Measurements from ENCODE around the gene LARP4B.

The LARP4B gene

DNA sequence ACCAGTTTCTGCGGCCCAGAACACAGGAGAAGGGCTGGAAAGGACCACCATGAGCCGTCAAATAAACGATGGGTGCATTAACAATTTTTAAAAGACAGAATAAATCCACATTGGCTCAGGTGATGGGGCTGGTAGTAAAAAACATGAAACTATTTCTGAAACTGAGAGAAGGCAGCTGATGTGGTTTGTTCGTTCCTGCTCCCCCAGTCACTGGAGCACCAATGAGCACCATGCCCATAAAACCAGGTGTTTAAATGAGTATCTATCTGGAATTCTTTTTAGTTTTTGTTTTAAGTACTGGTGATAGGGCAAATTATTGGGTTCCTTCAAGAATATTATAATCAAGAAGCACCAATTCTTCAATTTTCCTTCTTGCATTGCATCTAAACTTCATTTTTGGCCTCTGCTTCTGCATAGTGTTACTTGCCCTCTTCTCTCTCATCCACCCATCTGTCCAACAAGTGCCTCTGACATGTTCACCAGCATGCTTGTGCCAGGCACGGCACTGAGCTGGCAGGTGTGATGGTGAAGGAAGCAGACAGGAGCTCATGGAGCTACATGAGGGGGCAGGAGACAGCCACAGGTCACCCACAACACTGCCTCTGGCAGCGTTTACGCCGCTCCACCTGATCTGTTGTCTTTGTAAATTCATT is 65.5 kb downstream of the LARP4B start:
- no peak for DNase-seq

GRCh38 chr10:865257-865656 is 66.2 kb downstream of the LARP4B start:
- no peak for DNase-seq

DNA sequence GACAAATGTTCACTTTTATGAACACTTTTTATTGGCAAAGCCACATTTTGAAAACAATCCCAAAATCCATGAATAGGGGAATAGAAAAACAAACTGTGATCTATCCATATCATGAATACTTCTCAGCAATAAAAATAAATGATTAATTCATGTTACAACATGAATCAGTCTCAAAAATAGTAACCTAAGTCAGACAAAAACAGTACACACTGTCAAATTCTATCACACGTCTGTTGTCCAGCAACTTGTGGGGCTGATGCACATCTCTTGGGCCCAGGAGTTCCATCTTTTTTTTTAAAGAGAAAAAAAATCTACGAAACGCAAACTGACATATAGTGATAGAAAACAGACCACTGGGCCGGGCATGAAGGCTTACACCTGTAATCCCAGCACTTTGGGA is 71.0 kb downstream of the LARP4B start:
- no peak for DNase-seq

DNA sequence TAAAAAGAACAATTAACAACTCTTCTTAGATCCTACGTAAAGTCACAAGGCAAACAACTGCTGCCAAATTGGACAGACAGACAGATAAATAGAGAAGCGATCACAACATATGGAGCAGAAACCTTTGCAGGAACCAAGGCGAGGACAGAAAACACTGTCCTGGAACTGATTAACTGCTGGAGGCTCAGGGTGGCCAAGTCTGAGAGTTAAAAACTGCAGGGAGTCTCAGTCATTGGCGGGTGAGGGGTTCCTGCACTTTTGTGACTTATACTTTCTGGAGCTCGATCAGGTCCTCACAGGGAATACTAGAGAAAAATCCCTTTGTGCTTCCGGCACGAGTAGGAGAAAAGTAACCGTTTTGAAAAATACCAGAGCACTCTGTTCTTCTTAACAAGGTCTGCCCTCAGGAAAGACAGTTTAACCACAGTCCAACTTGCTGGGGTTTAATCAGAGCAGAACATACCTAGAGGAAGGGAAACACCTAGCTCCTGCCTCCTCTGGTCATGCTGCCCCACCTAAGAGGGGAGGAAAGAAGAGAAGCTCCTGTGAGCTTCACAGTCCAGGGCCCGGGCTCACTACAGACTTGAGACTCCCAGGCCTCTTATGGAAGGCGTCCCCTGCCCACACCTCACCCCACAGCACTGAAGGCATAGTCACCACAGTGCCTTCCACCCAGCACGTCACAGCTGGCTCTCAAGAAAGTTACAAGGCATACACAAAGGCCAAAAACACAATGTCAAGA is 74.9 kb downstream of the LARP4B start:
- no peak for DNase-seq

GRCh38 chr10:855671-856070 is 75.8 kb downstream of the LARP4B start:
- DNase-seq, result no peak

DNA sequence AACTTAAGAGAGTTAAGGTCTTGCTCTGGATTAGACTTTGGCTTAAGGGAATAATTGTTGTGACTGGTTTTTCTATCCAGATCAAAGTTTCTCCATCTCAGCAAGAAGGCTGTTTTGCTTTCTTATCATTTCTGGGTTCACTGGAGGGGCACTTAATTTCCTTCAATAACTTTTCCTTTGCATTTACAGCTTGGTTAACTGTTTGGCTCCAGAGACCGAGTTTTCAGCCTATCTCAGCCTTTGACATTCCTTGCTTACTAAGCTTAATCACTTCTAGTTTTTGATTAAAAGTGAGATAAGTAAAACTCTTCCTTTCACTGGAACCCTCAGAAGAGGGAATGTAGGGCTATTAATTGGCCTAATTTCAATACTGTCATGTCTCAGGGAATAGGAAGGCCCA is 76.4 kb downstream of the LARP4B start:
- DNase-seq, result no peak

DNA sequence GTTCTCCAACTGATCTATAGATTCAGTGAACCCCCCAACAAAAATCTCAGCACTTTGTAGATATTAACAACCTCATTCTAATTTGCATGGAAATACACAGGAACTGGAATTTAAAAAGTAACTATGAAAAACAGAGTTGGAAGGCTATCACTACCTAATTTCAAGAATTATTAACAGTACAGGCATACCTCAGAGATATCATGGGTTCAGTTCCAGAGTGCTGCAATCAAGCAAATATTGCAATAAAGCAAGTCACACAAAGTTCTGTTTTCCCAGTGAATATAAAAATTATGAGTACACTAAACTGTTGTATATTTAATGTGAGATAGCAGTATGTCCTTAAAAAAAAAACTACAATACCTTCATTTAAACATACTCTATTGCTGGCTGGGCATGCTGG is 78.5 kb downstream of the LARP4B start:
- no peak for DNase-seq

DNA sequence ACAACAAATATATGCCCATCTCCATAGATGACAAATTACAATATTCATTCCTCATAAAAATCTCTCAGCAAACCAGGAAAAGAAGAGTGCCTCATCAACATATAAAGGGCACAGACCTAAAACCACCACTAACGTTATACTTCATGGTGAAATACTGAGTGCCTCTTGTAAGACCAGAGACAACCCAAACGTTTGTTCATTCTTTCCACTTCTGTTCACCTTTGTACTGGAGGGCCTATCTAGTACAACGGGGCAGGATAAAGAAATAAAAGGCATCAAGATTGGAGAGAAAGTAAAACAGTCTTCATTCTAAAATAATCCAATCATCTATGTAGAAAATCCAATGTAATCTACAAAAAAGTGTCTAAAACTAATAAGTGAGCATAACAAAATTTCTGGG is 79.1 kb downstream of the LARP4B start:
- DNase-seq, result no peak

GRCh38 chr10:851901-852300 is 79.6 kb downstream of the LARP4B start:
- no peak for DNase-seq

- no peak for DNase-seq
These were observed 81.4 kb downstream of the LARP4B start for GRCh38 chr10:850093-850492.

DNA sequence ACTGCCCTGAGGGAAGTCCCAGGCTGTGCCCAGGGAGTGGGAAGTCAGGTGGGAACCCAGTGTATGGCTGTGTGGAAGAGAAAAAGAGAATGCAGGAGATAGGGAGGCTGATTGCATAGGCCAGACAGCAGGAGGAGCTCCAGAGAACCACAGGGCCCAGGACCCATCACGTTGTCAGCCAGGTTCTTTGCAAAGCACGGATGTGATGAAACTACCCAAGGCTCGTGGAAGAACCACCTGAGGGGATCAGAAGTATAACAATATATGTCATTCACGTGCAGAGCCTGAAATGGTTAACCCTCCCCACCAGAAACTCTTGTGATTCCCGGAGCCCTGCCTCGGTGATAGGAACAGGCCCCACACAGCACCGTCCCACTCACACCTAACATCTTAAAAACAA is 83.6 kb downstream of the LARP4B start:
- no peak for DNase-seq

- DNase-seq, result no peak
These were observed 85.3 kb downstream of the LARP4B start for GRCh38 chr10:846126-846685.

- DNase-seq, result no peak
These were observed 86.0 kb downstream of the LARP4B start for GRCh38 chr10:845526-845925.

GRCh38 chr10:844552-844951 is 87.0 kb downstream of the LARP4B start:
- no peak for DNase-seq

DNA sequence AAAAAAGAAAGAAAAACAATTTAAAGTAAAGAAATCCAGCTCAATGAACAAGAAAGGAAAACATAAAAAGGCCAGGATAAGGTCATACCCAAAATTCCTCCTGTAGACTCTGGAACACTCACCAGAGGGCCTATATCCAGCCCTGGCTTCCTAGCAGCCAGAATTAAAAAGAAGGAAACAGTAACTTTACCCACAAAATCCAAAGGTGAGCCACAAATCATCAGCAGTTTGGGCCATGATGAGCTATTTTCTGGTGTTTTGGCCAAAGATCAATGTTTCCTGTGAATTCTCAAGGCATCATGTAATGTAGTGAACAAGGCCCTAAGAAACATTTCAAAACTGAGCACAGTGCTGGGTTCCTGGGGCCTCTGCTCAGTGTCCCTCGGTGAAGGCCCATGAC is 87.8 kb downstream of the LARP4B start:
- no peak for DNase-seq

- no peak for DNase-seq
These were observed 88.7 kb downstream of the LARP4B start for GRCh38 chr10:842795-843194.

- DNase-seq, result no peak
These were observed 90.0 kb downstream of the LARP4B start for GRCh38 chr10:841535-841934.

DNA sequence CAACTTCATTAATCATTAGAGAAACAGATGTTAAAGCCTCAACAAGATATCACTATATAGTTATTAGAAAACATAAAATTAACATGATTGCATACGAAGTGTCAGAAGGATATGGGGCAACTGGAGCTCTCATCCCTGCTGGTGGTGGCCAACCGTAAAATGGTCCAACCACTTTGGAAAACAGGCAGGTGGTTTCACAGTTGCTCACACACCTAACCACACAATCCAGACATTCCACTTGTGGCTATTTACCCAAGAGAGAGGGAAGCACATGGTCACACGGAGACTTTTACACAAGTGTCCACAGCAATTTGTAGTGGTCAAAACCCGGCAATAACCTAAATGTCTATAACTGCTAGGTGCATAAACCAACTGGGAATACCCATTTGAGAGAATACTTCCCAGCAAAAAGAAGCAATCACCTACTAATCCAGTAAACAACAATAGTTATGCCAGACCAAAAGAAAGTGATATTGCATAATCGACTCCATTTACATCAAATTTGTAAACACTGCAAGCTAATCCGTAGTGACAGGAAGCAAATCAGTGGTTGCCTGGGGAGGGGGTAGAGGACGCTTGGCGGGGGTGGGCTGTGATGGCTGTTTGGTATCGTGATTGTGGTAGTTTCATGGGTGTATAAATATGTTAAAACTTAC is 91.8 kb downstream of the LARP4B start:
- DNase-seq, result no peak

GRCh38 chr10:836782-837181 is 94.7 kb downstream of the LARP4B start:
- DNase-seq, result no peak

- DNase-seq, result no peak
These were observed 97.0 kb downstream of the LARP4B start for GRCh38 chr10:834493-834892.

DNA sequence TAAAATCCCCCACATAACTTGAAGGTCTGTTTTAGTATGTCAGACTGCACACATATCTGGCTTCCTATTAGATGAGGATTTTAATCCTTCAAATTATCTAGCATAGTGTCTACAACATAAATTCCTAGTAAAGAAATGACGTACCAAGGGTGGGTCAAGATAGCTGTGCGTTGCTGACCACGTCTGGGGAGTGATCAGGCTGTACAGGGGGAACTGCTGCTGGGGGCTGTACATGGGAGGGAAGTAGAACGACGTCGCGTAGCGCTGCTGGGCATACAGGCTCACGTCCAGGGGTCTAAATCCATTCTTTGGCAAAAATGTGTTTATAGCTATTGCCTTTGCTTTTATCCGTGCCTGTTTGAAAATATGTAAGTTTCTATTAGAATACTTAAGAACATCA is 102.3 kb downstream of the LARP4B start:
- DNase-seq, result no peak

DNA sequence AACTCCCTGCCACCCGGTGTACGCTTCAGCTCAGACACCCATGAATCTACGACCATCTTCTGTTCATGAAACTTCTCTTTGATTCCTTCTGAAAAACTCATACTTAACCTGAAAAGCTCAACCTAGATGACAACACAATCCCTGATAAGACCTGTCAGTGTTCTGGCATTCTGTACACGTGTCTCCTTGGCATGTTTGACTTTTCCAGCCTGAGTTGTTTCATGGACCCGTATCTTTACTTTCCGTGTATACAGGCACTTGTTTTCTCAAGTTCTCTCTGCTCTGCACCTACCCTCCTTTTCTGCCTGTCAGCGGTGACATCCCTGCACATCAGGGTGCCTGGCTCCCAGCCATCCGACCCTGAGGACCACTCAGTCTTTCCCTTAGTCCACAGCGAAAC is 103.3 kb downstream of the LARP4B start:
- DNase-seq, result no peak

GRCh38 chr10:824946-825345 is 106.6 kb downstream of the LARP4B start:
- no peak for DNase-seq

- DNase-seq, result no peak
These were observed 107.0 kb downstream of the LARP4B start for GRCh38 chr10:824497-824896.

Measured in NCI-H1694 (cell line).